ENCODE measurements around the gene INMT. TPM values are rescaled to one million over a fixed set of nuclear protein-coding genes. Genes with fewer than 3 reads are reported as not detected.

Gene INMT
- total and polyA plus RNA-seq, 4 donors: 0.84 to 130 (median 28.6) TPM

DNA sequence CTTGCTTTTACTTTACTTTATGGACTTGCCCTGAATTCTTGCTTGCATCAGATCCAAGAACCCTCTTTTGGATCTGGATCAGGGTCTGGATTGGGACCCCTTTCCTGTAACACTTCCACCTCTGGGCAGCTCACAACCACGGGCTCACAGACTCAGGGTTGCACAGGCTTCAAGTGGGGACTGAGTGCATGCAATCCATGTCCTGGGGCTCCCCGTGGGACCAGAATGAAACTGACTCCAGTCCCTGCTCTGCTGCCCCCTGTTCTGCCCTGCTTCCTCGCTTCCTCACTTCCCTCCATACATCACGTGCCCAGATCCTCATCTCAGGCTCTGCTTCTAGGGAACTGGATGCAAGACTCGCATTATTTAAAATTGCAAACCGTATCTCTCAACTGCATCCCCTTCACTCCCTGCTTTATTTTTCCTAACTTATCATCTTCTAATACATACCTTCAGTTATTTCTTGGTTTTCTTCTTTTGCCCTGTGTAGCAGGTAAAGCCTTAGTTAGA, 23.3 kb upstream of the INMT start:
- no peaks in the 10 kb centered on the region for H3K36me3 ChIP-seq (ENCODE audit: control insufficient read depth in 4 of 4, insufficient read depth in 3 of 4, low read depth in 1 of 4, low read length in 3 of 4)
- H3K4me3 ChIP-seq (ENCODE audit: low read depth in 1 of 3, low read length in 3 of 3): no peak overlapping the region
- TF ChIP-seq FOXA1 (IDR thresholded peaks at IDR 0.05): no peak
- TF ChIP-seq CTCF (IDR thresholded peaks at IDR 0.05; ENCODE audit: low read depth, low read length, missing input control): no peak
- no peak for TF ChIP-seq SP1 (IDR thresholded peaks at IDR 0.05)
- no peak for TF ChIP-seq TAF1 (conservative IDR thresholded peaks at IDR 0.05)
- no peak for TF ChIP-seq ZBTB33 (IDR thresholded peaks at IDR 0.05)
- no peak for TF ChIP-seq ATF3 (IDR thresholded peaks at IDR 0.05)
- TF ChIP-seq EGR1 (IDR thresholded peaks at IDR 0.05; ENCODE audit: low read depth in 2 of 2): no peak
- TF ChIP-seq RAD21 (IDR thresholded peaks at IDR 0.05): no peak
- no peaks in the 10 kb centered on the region for H3K9me3 ChIP-seq (ENCODE audit: control insufficient read depth in 4 of 4, low read length in 3 of 4)
- no peak for DNase-seq (ENCODE audit: low spot score)
- no peak overlapping the region for H3K27ac ChIP-seq (ENCODE audit: low read depth in 1 of 2, low read length in 2 of 2)
- no peak overlapping the region for H3K9ac ChIP-seq (ENCODE audit: low read depth in 1 of 2, low read length in 2 of 2)
- H3K4me1 ChIP-seq (ENCODE audit: control insufficient read depth in 4 of 4, insufficient read depth in 4 of 4, low read length in 3 of 4): no peaks in the 10 kb centered on the region
- 76% methylated on average over 6 of the region's 6 CpGs for WGBS
- no peaks in the 10 kb centered on the region for H3K27me3 ChIP-seq (ENCODE audit: control insufficient read depth in 4 of 4, insufficient read depth in 4 of 4, low read length in 3 of 4)

GRCh38 chr7:30729642-30730041, 22.3 kb upstream of the INMT start:
- Histone ChIP-seq H3K36me3 (ENCODE audit: control insufficient read depth in 4 of 4, insufficient read depth in 3 of 4, low read depth in 1 of 4, low read length in 3 of 4) (no peaks in the 10 kb centered on the region), H3K27ac (ENCODE audit: low read depth in 1 of 2, low read length in 2 of 2) (no peak overlapping the region), H3K27me3 (ENCODE audit: control insufficient read depth in 4 of 4, insufficient read depth in 4 of 4, low read length in 3 of 4) (no peaks in the 10 kb centered on the region), H3K4me3 (ENCODE audit: low read depth in 1 of 3, low read length in 3 of 3) (no peak overlapping the region), H3K4me1 (ENCODE audit: control insufficient read depth in 4 of 4, insufficient read depth in 4 of 4, low read length in 3 of 4) (no peaks in the 10 kb centered on the region), H3K9ac (ENCODE audit: low read depth in 1 of 2, low read length in 2 of 2) (no peak overlapping the region), H3K9me3 (ENCODE audit: control insufficient read depth in 4 of 4, low read length in 3 of 4) (no peaks in the 10 kb centered on the region)
- no peak for TF ChIP-seq TAF1 (conservative IDR thresholded peaks at IDR 0.05)
- no peak for TF ChIP-seq ZBTB33 (IDR thresholded peaks at IDR 0.05)
- no peak for TF ChIP-seq FOXA2 (IDR thresholded peaks at IDR 0.05)
- no peak for TF ChIP-seq JUND (IDR thresholded peaks at IDR 0.05)
- TF ChIP-seq ATF3 (IDR thresholded peaks at IDR 0.05): no peak
- no peak for TF ChIP-seq SP1 (IDR thresholded peaks at IDR 0.05)
- no peak for DNase-seq (ENCODE audit: low spot score)
- WGBS: 72% methylated on average over 2 of the region's 2 CpGs

DNA sequence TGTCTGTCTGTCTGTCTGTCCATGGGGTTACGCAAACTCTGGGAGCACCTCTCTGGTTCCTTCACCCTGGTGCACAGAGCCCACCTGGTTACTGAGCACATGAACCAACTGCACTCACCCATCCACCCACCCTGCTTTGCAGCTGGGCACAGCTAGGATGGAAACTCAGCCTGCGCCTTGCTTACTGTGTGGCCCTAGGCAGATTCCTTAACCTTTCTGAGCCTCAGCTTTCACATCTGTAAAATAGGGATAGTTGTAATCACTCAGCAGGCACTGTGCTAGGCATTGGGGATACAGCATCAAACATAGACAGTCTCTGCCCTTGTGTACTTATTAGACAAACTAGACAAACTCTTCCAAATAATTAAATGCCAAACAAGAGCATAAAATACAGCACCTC, 21.8 kb upstream of the INMT start:
- no peaks in the 10 kb centered on the region for H3K36me3 ChIP-seq (ENCODE audit: control insufficient read depth in 4 of 4, insufficient read depth in 3 of 4, low read depth in 1 of 4, low read length in 3 of 4)
- no peaks in the 10 kb centered on the region for H3K4me1 ChIP-seq (ENCODE audit: control insufficient read depth in 4 of 4, insufficient read depth in 4 of 4, low read length in 3 of 4)
- no peaks in the 10 kb centered on the region for H3K27me3 ChIP-seq (ENCODE audit: control insufficient read depth in 4 of 4, insufficient read depth in 4 of 4, low read length in 3 of 4)
- H3K9ac ChIP-seq (ENCODE audit: low read depth in 1 of 2, low read length in 2 of 2): no peak overlapping the region
- no peak overlapping the region for H3K27ac ChIP-seq (ENCODE audit: low read depth in 1 of 2, low read length in 2 of 2)
- no peak overlapping the region for H3K4me3 ChIP-seq (ENCODE audit: low read depth in 1 of 3, low read length in 3 of 3)
- 98% methylated on average over 2 of the region's 2 CpGs for WGBS
- no peaks in the 10 kb centered on the region for H3K9me3 ChIP-seq (ENCODE audit: control insufficient read depth in 4 of 4, low read length in 3 of 4)
- DNase-seq (ENCODE audit: low spot score): no peak
- TF ChIP-seq SP1 (IDR thresholded peaks at IDR 0.05) (no peak), JUND (IDR thresholded peaks at IDR 0.05) (no peak), GABPA (IDR thresholded peaks at IDR 0.05 in 1 of 2, conservative IDR thresholded peaks at IDR 0.05 in 1 of 2) (no peak), FOXA1 (IDR thresholded peaks at IDR 0.05) (no peak), NR2F2 (IDR thresholded peaks at IDR 0.05) (no peak), ZBTB33 (IDR thresholded peaks at IDR 0.05) (no peak), RXRA (IDR thresholded peaks at IDR 0.05) (no peak), EGR1 (IDR thresholded peaks at IDR 0.05; ENCODE audit: low read depth in 2 of 2) (no peak), ATF3 (IDR thresholded peaks at IDR 0.05) (no peak), HNF4G (IDR thresholded peaks at IDR 0.05) (no peak)
- TF ChIP-seq, protein P1, sequence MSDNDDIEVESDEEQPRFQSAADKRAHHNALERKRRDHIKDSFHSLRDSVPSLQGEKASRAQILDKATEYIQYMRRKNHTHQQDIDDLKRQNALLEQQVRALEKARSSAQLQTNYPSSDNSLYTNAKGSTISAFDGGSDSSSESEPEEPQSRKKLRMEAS (IDR thresholded peaks at IDR 0.05): no peak
